Measurements from ENCODE around the gene CEP104. TPM values are rescaled to one million over a fixed set of nuclear protein-coding genes. Genes with fewer than 3 reads are reported as not detected.
A peak's percentile ranks its signal among the peaks of the same experiment; 100 is the strongest.

The CEP104 gene
- total and polyA plus RNA-seq, 9 of the 15 experiments (the other 6 are each of a cell fraction or from before 2014, with no cell fraction given) = 11.2 to 63.4 (median 42.6) TPM

DNA sequence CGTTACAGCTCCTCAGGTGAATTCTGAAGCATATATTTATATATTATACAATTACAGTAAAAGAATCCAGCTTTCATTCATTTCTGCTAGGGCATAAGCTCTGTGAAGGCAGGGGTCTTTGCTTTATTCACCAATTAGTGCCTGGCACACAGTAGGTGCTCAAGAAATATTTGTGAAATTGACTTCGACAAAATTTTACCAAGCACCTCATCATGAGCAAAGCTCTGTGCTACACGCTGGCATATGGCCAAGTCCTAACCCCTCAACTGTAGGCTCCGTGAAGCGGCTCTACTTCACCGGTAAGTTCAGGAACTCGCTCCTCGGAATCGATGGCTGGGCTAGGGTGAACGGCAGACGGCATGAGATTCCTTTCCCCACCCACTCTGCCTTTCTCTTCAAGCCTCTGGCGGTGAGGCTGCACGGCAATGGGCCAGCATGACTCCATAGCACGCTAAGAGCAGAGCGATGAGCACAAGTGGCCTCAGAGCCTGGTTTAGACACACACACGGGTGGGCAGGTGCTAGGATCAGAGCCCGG lies 34.4 kb upstream of the CEP104 start:
- DNase-seq (ENCODE audit: extremely low read depth in 1 of 4, low spot score in 3 of 4) (no peak), FAIRE-seq (no peak), ATAC-seq (no peak)
- Histone ChIP-seq H3K36me3 (ENCODE audit: control insufficient read depth, insufficient read depth, low read length) (peaks cover 80% of the 10 kb centered on the region), H3K9ac (ENCODE audit: insufficient read depth in 1 of 2, low read depth in 2 of 2, low read length in 2 of 2) (no peak overlapping the region), H2AFZ (ENCODE audit: low read depth, low read length) (no peak overlapping the region), H4K20me1 (replicated peaks; ENCODE audit: control insufficient read depth, insufficient read depth, low read length) (peaks cover 10% of the 10 kb centered on the region; the same call in 1 of the 2 replicates), H3K27ac (ENCODE audit: extremely low read depth, low read depth, low read length) (no peak overlapping the region), H3K4me2 (ENCODE audit: insufficient read depth, low read length) (no peak overlapping the region), H3K27me3 (ENCODE audit: control insufficient read depth in 2 of 2, insufficient read depth in 2 of 2, low read length in 2 of 2) (no peaks in the 10 kb centered on the region), H3K4me1 (replicated peaks in 1 of 2; ENCODE audit: control insufficient read depth in 2 of 2, insufficient read depth in 2 of 2, low read length in 2 of 2) (peaks cover 0 to 7% of the 10 kb centered on the region in 2 experiments; a peak in 3 of 5 replicates), H3K4me3 (no peak overlapping the region), H3K9me1 (ENCODE audit: control insufficient read depth, insufficient read depth, low read length) (no peaks in the 10 kb centered on the region), H3K79me2 (ENCODE audit: control insufficient read depth, insufficient read depth, low read length) (peaks cover 37% of the 10 kb centered on the region), H3K9me3 (replicated peaks; ENCODE audit: control insufficient read depth, insufficient read depth, low read depth, low read length) (no peaks in the 10 kb centered on the region)
- in situ Hi-C loops (cut with MboI) = no loop called here
- intact Hi-C loops (cut with micrococcal nuclease) = no loop called here
- ChIA-PET CTCF (ENCODE audit: low intra/inter-chr PET ratio) (no interaction called here), POLR2A (interaction anchor here (0.6 to 0.7 kb wide), 2 partner anchors 25 to 32 kb away, joined by 3 read pairs; no protein-coding TSS in a partner anchor)
- no TSS peak for BruUV-seq (replicated peaks)
- 94% methylated on average over 17 of the region's 17 CpGs for WGBS (ENCODE audit: insufficient coverage, low coverage, missing lambda C conversion rate)
- TF ChIP-seq SRSF1 (IDR thresholded peaks at IDR 0.05; ENCODE audit: low read depth, low read length) (no peak), SIX5 (IDR thresholded peaks at IDR 0.05; ENCODE audit: borderline replicate concordance in 1 of 2, insufficient read depth in 1 of 2, low read depth in 1 of 2, low read length in 2 of 2) (no peak), ETS2 (tag; IDR thresholded peaks at IDR 0.05; ENCODE audit: borderline replicate concordance, poor library complexity, severe bottlenecking) (no peak), MYNN (IDR thresholded peaks at IDR 0.05) (no peak), MYNN (CRISPR knock-in tag; IDR thresholded peaks at IDR 0.05) (no peak), SMARCC2 (IDR thresholded peaks at IDR 0.05; ENCODE audit: low read depth) (no peak), ZKSCAN1 (IDR thresholded peaks at IDR 0.05; ENCODE audit: low read depth, low read length) (peak; percentile 56; the same call in 1 of the 2 replicates), ZNF408 (CRISPR knock-in tag; IDR thresholded peaks at IDR 0.05; ENCODE audit: low read depth) (no peak), STAT5B (CRISPR knock-in tag; IDR thresholded peaks at IDR 0.05) (no peak), ZBTB7A (IDR thresholded peaks at IDR 0.05; ENCODE audit: borderline replicate concordance, control insufficient read depth, low read depth, low read length) (no peak), ZFP30 (CRISPR knock-in tag; IDR thresholded peaks at IDR 0.05; ENCODE audit: borderline replicate concordance) (no peak), STAG1 (CRISPR knock-in tag; IDR thresholded peaks at IDR 0.05; ENCODE audit: borderline replicate concordance) (no peak), CHCHD3 (CRISPR knock-in tag; IDR thresholded peaks at IDR 0.05) (no peak)
- TF ChIP-seq, protein P1, sequence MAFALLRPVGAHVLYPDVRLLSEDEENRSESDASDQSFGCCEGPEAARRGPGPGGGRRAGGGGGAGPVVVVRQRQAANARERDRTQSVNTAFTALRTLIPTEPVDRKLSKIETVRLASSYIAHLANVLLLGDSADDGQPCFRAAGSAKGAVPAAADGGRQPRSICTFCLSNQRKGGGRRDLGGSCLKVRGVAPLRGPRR (CRISPR knock-in tag; IDR thresholded peaks at IDR 0.05) = no peak
- TF ChIP-seq, protein P2, sequence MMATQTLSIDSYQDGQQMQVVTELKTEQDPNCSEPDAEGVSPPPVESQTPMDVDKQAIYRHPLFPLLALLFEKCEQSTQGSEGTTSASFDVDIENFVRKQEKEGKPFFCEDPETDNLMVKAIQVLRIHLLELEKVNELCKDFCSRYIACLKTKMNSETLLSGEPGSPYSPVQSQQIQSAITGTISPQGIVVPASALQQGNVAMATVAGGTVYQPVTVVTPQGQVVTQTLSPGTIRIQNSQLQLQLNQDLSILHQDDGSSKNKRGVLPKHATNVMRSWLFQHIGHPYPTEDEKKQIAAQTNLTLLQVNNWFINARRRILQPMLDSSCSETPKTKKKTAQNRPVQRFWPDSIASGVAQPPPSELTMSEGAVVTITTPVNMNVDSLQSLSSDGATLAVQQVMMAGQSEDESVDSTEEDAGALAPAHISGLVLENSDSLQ (IDR thresholded peaks at IDR 0.05) = no peak
- TF ChIP-seq, protein P3, sequence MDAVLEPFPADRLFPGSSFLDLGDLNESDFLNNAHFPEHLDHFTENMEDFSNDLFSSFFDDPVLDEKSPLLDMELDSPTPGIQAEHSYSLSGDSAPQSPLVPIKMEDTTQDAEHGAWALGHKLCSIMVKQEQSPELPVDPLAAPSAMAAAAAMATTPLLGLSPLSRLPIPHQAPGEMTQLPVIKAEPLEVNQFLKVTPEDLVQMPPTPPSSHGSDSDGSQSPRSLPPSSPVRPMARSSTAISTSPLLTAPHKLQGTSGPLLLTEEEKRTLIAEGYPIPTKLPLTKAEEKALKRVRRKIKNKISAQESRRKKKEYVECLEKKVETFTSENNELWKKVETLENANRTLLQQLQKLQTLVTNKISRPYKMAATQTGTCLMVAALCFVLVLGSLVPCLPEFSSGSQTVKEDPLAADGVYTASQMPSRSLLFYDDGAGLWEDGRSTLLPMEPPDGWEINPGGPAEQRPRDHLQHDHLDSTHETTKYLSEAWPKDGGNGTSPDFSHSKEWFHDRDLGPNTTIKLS (IDR thresholded peaks at IDR 0.05; ENCODE audit: borderline replicate concordance, low read depth) = no peak
- TF ChIP-seq, protein P4, sequence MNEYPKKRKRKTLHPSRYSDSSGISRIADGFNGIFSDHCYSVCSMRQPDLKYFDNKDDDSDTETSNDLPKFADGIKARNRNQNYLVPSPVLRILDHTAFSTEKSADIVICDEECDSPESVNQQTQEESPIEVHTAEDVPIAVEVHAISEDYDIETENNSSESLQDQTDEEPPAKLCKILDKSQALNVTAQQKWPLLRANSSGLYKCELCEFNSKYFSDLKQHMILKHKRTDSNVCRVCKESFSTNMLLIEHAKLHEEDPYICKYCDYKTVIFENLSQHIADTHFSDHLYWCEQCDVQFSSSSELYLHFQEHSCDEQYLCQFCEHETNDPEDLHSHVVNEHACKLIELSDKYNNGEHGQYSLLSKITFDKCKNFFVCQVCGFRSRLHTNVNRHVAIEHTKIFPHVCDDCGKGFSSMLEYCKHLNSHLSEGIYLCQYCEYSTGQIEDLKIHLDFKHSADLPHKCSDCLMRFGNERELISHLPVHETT (CRISPR knock-in tag; conservative IDR thresholded peaks at IDR 0.05 in 1 of 2, IDR thresholded peaks at IDR 0.05 in 1 of 2) = no peak
